B cell (primary cell): ENCODE results near the gene SORL1-AS1.

Source experiments
- CTCF ChIP-seq: fragments of 200-600 bp; IDR thresholded peaks from one replicate; pipeline ENCODE4 v1.8.0; 2022; ENCODE audit warnings: antibody characterized with exemption, mild to moderate bottlenecking
- EZH2 ChIP-seq: IDR thresholded peaks from 2 replicates; pipeline ENCODE4 v1.6.1; 2012; ENCODE audit warnings: borderline replicate concordance, low read depth, mild to moderate bottlenecking, moderate library complexity, low read length; ENCODE audit not compliant: insufficient read depth, poor library complexity, severe bottlenecking

- no peak for TF ChIP-seq CTCF
- TF ChIP-seq EZH2, result no peak
Measured at GRCh38 chr11:121473064-121473777, 20.5 kb upstream of the SORL1-AS1 start.
